ENCODE results near the gene ALCAM. TPM values are rescaled to one million over a fixed set of nuclear protein-coding genes. Genes with fewer than 3 reads are reported as not detected.

Gene ALCAM
- total RNA-seq = 94.3 and 128 TPM in 2 replicates

GRCh38 chr3:105366326-105367062 is at the start of gene ALCAM:
Gene ALCAM, plus strand, starts transcription at chr3:105366909.

